Measurements from ENCODE around the gene UBASH3A.

DNA sequence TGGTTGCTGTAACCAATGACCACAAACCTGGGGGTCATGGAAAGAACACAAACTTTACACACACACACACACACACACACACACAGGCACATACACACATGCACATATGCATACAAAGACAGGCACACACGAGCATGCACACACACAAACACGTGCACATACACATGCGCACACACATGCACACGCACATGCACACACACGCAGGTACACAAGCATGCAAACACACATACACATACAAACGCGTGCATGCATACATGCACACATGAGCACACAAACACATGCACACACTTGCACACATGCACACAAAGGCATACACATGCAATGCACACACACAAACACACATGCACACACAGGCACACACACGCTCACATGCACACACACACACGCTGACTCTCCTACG lies 44.0 kb downstream of the UBASH3A start:
- TF ChIP-seq POLR2A (IDR thresholded peaks at IDR 0.05) = no peak
- TF ChIP-seq, protein P1, sequence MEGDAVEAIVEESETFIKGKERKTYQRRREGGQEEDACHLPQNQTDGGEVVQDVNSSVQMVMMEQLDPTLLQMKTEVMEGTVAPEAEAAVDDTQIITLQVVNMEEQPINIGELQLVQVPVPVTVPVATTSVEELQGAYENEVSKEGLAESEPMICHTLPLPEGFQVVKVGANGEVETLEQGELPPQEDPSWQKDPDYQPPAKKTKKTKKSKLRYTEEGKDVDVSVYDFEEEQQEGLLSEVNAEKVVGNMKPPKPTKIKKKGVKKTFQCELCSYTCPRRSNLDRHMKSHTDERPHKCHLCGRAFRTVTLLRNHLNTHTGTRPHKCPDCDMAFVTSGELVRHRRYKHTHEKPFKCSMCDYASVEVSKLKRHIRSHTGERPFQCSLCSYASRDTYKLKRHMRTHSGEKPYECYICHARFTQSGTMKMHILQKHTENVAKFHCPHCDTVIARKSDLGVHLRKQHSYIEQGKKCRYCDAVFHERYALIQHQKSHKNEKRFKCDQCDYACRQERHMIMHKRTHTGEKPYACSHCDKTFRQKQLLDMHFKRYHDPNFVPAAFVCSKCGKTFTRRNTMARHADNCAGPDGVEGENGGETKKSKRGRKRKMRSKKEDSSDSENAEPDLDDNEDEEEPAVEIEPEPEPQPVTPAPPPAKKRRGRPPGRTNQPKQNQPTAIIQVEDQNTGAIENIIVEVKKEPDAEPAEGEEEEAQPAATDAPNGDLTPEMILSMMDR (IDR thresholded peaks at IDR 0.05 in 4 of 5, conservative IDR thresholded peaks at IDR 0.05 in 1 of 5) = no peak

Measured in gastrocnemius medialis (tissue), 4 donors.